NCI-H1930 (cell line): ENCODE results near the gene SYP.

ENCODE experiments used
- DNase-seq, 2 experiments: peaks; one replicate each; lab custom pipeline; 2025; lab: John Stamatoyannopoulos, UW

SYP gene

GRCh38 chrX:49220100-49220499 lies 20.1 kb upstream of the SYP start:
- no peak for DNase-seq

- no peak for DNase-seq
Measured at GRCh38 chrX:49214996-49215526, 15.1 kb upstream of the SYP start.

GRCh38 chrX:49214416-49214815 lies 14.4 kb upstream of the SYP start:
- no peak for DNase-seq

GRCh38 chrX:49212861-49213260 lies 12.9 kb upstream of the SYP start:
- no peak for DNase-seq

- no peak for DNase-seq
Measured at GRCh38 chrX:49212209-49212608, 12.2 kb upstream of the SYP start.

- no peak for DNase-seq
Measured at GRCh38 chrX:49211074-49211473, 11.1 kb upstream of the SYP start.

- no peak for DNase-seq
Measured at GRCh38 chrX:49210406-49210805, 10.4 kb upstream of the SYP start.

GRCh38 chrX:49209434-49210251 lies 9.7 kb upstream of the SYP start:
- DNase-seq: no peak

- no peak for DNase-seq
Measured at GRCh38 chrX:49208399-49208798, 8.4 kb upstream of the SYP start.

- DNase-seq: no peak
Measured at GRCh38 chrX:49206543-49206942, 6.5 kb upstream of the SYP start.

- DNase-seq: no peak
Measured at GRCh38 chrX:49205443-49205842, 5.5 kb upstream of the SYP start.

GRCh38 chrX:49204709-49205108 lies 4.7 kb upstream of the SYP start:
- no peak for DNase-seq

- no peak for DNase-seq
Measured at GRCh38 chrX:49204017-49204416, 4.0 kb upstream of the SYP start.

- DNase-seq: no peak
Measured at GRCh38 chrX:49203536-49203935, 3.5 kb upstream of the SYP start.

- DNase-seq: no peak
Measured at GRCh38 chrX:49202022-49202421, 2.0 kb upstream of the SYP start.

GRCh38 chrX:49199315-49199595 lies 738 bp downstream of the SYP start:
- DNase-seq: no peak

- no peak for DNase-seq
Measured at GRCh38 chrX:49198540-49199314, 1.3 kb downstream of the SYP start.

GRCh38 chrX:49197543-49198087 lies 2.4 kb downstream of the SYP start:
- no peak for DNase-seq

- no peak for DNase-seq
Measured at GRCh38 chrX:49193542-49193964, 6.4 kb downstream of the SYP start.

- DNase-seq: peak in 1 of 2 experiments; percentile 5
Measured at GRCh38 chrX:49192722-49193328, 7.2 kb downstream of the SYP start.

GRCh38 chrX:49191574-49192011 lies 8.4 kb downstream of the SYP start:
- no peak for DNase-seq

- DNase-seq: peak; percentile 94 to 99
Measured at GRCh38 chrX:49190821-49191573, 9.0 kb downstream of the SYP start.
